Smooth muscle cell (in vitro differentiated cells): ENCODE measurements around the gene NAV2. TPM values are rescaled to one million over a fixed set of nuclear protein-coding genes. Genes with fewer than 3 reads are reported as not detected.
A peak's percentile ranks its signal among the peaks of the same experiment; 100 is the strongest.

Experiments used
- DNase-seq: peaks from one replicate; lab custom pipeline; 2025; ENCODE audit not compliant: unreplicated experiment; lab: John Stamatoyannopoulos, UW
- H2AFZ ChIP-seq: fragments of 200-600 bp; sonication (generic); 2 replicates; pipeline ENCODE4 v1.6.0; 2016; ENCODE audit warnings: antibody characterized with exemption, low read depth, mild to moderate bottlenecking
- H3F3A ChIP-seq: fragments of 200-600 bp; sonication (generic); 2 replicates; pipeline ENCODE4 v1.6.0; 2017; ENCODE audit warnings: antibody characterized with exemption, low read depth
- H3K27ac ChIP-seq: fragments of 200-600 bp; sonication (generic); 2 replicates; pipeline ENCODE4 v1.5.1; 2016; ENCODE audit warnings: low read depth, mild to moderate bottlenecking
- H3K27me3 ChIP-seq: fragments of 200-600 bp; sonication (generic); 2 replicates; pipeline ENCODE4 v1.6.1; 2016; ENCODE audit warnings: low read depth, mild to moderate bottlenecking
- H3K36me3 ChIP-seq: fragments of 200-600 bp; sonication (generic); 2 replicates; pipeline ENCODE4 v1.5.1; 2016; ENCODE audit warnings: low read depth
- H3K4me1 ChIP-seq: fragments of 200-600 bp; sonication (generic); 2 replicates; pipeline ENCODE4 v1.5.1; 2016; ENCODE audit warnings: low read depth
- H3K4me2 ChIP-seq: fragments of 200-600 bp; sonication (generic); 2 replicates; pipeline ENCODE4 v1.6.0; 2016; ENCODE audit warnings: mild to moderate bottlenecking
- H3K4me3 ChIP-seq: fragments of 200-600 bp; sonication (generic); 2 replicates; pipeline ENCODE4 v1.5.1; 2016; ENCODE audit warnings: mild to moderate bottlenecking
- H3K79me2 ChIP-seq: fragments of 200-600 bp; sonication (generic); 2 replicates; pipeline ENCODE4 v1.6.0; 2016; ENCODE audit warnings: low read depth, mild to moderate bottlenecking
- H3K9ac ChIP-seq: fragments of 200-600 bp; sonication (generic); 2 replicates; pipeline ENCODE4 v1.6.0; 2016; ENCODE audit warnings: low read depth
- H3K9me3 ChIP-seq: fragments of 200-600 bp; sonication (generic); replicated peaks from 2 replicates; pipeline ENCODE4 v1.5.1; 2016; ENCODE audit warnings: low read depth
- H4K20me1 ChIP-seq: fragments of 200-600 bp; sonication (generic); 2 replicates; pipeline ENCODE4 v1.6.0; 2016; ENCODE audit warnings: low read depth
- WGBS: methylation state at CpG from one replicate; pipeline ENCODE4 v1.1.7; 2016; ENCODE audit warnings: low lambda C conversion rate; 5-methylcytosine and 5-hydroxymethylcytosine counted together
- polyA plus RNA-seq: library from polyadenylated mRNA; unstranded; fragments of >200 nt; fragmentation: Nextera tagmentation; extraction: Ambion mirVana; gene quantifications from 2 replicates; pipeline ENCODE4 v1.2.1, GENCODE V29; 2016
- total RNA-seq: library from RNA; depleted of rRNA; stranded (reverse); fragments of >200 nt; gene quantifications from 2 replicates; pipeline ENCODE4 v1.2.3, GENCODE V29; 2014
- TF ChIP-seq, protein P1 (sequence below): fragments of 200-600 bp; sonication (generic); IDR thresholded peaks from 2 replicates; pipeline ENCODE4 v1.5.1; 2017; ENCODE audit warnings: borderline replicate concordance, mild to moderate bottlenecking, antibody characterized with exemption; ENCODE audit not compliant: insufficient read depth, poor library complexity, severe bottlenecking

NAV2 gene
- total and polyA plus RNA-seq, 2 experiments from 2014 or later = 14.1 to 67.5 TPM

DNA sequence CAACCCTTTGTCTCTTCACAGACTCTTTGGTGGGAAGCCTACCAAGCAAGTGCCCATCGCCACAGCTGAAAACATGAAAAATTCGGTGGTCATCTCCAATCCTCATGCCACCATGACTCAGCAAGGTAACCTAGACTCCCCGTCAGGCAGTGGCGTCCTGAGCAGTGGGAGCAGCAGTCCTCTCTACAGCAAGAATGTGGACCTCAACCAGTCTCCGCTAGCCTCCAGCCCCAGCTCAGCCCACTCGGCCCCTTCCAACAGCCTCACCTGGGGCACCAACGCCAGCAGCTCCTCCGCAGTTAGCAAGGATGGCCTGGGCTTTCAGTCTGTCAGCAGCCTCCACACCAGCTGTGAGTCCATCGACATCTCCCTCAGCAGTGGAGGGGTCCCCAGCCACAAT is 336.1 kb downstream of the NAV2 start:
- Histone ChIP-seq H3F3A (peaks cover 14% of the 10 kb centered on the region), H4K20me1 (peaks cover 2% of the 10 kb centered on the region), H3K4me1 (peaks cover 16% of the 10 kb centered on the region), H3K36me3 (peaks cover 6% of the 10 kb centered on the region), H3K27me3 (no peaks in the 10 kb centered on the region), H2AFZ (no peak overlapping the region), H3K4me2 (no peak overlapping the region), H3K9ac (no peak overlapping the region), H3K79me2 (peaks cover 16% of the 10 kb centered on the region), H3K27ac (peak overlapping the region; percentile 70), H3K4me3 (no peak overlapping the region), H3K9me3 (no peaks in the 10 kb centered on the region)
- no peak for DNase-seq
- 94% methylated on average over 9 of the region's 9 CpGs for WGBS
- TF ChIP-seq, protein P1, sequence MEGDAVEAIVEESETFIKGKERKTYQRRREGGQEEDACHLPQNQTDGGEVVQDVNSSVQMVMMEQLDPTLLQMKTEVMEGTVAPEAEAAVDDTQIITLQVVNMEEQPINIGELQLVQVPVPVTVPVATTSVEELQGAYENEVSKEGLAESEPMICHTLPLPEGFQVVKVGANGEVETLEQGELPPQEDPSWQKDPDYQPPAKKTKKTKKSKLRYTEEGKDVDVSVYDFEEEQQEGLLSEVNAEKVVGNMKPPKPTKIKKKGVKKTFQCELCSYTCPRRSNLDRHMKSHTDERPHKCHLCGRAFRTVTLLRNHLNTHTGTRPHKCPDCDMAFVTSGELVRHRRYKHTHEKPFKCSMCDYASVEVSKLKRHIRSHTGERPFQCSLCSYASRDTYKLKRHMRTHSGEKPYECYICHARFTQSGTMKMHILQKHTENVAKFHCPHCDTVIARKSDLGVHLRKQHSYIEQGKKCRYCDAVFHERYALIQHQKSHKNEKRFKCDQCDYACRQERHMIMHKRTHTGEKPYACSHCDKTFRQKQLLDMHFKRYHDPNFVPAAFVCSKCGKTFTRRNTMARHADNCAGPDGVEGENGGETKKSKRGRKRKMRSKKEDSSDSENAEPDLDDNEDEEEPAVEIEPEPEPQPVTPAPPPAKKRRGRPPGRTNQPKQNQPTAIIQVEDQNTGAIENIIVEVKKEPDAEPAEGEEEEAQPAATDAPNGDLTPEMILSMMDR = no peak

DNA sequence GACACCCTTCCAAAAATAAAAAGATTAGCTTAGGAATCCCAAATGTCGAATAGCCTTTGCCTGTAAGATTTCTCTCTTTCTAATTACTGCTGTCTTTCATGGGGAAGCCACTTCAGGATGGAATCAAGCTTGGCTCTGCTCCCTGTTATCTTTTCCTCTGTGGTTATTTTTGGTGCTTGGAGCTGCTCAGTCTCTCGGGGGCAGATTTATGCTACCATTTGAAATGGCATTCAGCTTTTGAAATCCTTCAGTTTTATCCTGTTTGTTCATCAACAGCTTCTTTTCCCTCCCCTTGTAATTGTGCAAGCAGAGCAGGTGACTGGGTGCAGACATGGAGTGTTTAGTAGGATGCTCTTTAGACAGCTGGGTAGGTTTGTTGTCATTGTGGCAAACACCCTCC is 336.6 kb downstream of the NAV2 start:
- no peak overlapping the region for H3K9ac ChIP-seq
- peaks cover 10% of the 10 kb centered on the region for H3K79me2 ChIP-seq
- peaks cover 2% of the 10 kb centered on the region for H3K36me3 ChIP-seq
- no peak for DNase-seq
- WGBS = 32% methylated on average over 2 of the region's 2 CpGs
- H3K4me3 ChIP-seq = no peak overlapping the region
- peak overlapping the region; percentile 70 for H3K27ac ChIP-seq
- TF ChIP-seq, protein P1 = no peak
- H3F3A ChIP-seq = peaks cover 15% of the 10 kb centered on the region
- H3K27me3 ChIP-seq = no peaks in the 10 kb centered on the region
- H3K4me2 ChIP-seq = no peak overlapping the region
- H3K9me3 ChIP-seq = no peaks in the 10 kb centered on the region
- H2AFZ ChIP-seq = no peak overlapping the region
- H4K20me1 ChIP-seq = no peaks in the 10 kb centered on the region
- H3K4me1 ChIP-seq = peaks cover 16% of the 10 kb centered on the region

DNA sequence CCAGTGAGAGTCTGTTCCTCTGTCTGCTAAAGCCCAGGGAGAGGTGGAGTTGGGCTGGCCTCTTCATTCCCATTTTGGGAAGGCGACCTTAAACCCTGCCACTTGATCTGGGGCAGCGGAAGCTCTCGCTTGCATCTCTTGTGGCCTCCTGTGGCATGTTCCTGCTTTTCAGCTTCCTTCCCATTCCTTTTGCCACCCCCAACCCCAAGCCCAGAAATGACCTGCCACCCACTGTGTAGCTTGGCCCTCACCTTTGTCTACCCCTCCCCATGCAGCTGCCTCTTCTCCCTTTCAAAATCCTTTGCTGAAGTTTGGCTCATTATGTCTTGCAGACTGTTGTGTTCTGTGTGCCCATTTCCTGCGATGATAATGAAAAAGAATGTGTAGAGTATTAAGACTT is 337.4 kb downstream of the NAV2 start:
- no peaks in the 10 kb centered on the region for H4K20me1 ChIP-seq
- no peak overlapping the region for H3K9ac ChIP-seq
- peaks cover 16% of the 10 kb centered on the region for H3K4me1 ChIP-seq

More for the DNA sequence above, 337.4 kb downstream of the NAV2 start:
- no peak overlapping the region for H3K4me2 ChIP-seq
- TF ChIP-seq, protein P1 = no peak
- no peak overlapping the region for H3K4me3 ChIP-seq
- H3K9me3 ChIP-seq = no peaks in the 10 kb centered on the region
- no peak for DNase-seq
- H3F3A ChIP-seq = peaks cover 20% of the 10 kb centered on the region
- H3K36me3 ChIP-seq = no peaks in the 10 kb centered on the region
- WGBS = 97% methylated on average over 4 of the region's 4 CpGs
- peak overlapping the region; percentile 60 for H3K27ac ChIP-seq
- no peaks in the 10 kb centered on the region for H3K27me3 ChIP-seq
- no peak overlapping the region for H2AFZ ChIP-seq
- H3K79me2 ChIP-seq = peaks cover 9% of the 10 kb centered on the region
